NCI-H1436 (cell line): ENCODE measurements around the gene ITGAX.

Experiments
- DNase-seq: peaks from one replicate; lab custom pipeline; 2025; lab: John Stamatoyannopoulos, UW

ITGAX gene

DNA sequence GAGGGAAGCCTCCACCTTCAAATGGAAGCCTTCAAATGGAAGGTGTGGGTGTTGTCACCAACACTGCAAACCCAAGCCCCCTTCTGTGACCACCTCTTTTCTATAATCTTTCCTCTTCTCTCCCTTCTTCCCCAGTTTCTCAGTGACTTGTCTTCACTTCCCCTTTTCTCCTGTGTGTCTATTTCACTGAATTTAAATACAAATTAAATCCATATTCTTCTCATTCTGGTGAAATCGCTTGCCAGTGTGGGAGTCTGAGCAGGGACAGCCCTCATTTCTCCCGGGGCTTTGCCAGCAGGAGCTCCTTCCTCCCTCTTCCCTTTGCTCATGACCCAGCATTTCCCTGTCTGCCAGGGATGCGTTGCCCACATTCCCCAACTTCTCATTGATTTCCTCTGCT, 6.4 kb upstream of the ITGAX start:
- no peak for DNase-seq

DNA sequence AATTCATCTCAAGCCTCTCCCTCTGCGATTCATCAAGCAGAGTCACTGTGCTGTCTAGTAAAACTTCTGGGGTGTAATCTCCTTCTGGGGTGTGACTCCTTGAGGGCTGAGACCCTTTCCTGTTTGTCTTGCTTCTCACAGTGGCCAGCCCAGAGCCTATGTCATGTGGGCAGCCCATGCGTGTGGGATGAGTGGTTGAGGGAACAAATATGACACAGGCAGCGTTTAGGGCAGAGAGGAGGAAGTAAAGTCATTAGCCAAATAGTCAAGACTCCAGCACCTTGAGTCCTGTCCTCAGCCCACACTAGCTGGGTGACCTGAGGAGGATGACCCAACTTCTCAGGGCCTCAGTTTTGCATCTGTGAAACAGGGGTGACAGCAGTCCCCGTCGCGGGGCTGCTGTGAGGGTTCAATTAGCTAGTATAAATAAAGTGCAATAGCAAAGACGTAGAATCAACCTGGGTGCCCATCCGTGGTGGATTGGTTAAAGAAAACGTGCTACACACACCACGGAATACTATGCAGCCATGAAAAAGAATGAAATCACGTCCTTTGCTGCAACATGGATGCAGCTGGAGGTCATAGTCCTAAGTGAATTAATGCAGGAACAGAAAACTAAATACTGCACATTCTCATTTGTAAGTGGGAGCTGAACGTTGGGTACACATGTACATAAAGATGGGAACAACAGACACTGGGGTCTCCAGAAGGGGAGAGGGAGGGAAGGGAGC, 4.5 kb upstream of the ITGAX start:
- no peak for DNase-seq

DNA sequence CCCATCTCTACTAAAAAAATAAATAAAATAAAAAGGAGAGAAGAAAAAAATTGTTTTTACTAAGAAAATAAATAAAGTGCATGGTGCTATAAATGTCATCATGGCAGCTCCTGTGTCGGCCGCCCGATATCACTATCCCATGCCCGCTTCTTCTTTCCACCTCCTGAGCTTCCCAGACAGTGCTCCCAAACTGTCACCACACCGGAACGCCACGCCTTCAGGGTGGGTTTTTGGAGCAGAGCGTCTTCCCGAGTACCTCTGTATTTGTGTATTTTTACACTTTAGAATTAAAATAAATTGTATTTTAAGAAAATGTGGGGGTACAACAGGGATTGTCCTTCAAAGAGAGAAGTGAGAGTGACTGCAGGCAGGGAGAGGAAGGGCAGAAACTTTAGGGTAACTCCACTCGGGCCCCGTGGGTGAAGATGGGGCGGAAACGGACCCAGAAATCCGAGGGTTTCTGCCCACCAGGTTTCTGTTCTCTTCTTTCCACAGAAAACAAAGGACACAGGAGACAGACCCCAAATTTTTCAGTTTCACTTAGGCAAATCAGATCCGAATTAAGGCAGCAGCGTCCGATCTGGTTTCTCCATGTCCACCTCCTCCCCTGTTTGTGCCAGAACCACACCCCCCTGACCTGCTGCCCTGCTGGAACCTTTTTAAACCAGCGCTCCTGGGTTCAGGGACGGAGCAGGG, 3.6 kb upstream of the ITGAX start:
- no peak for DNase-seq

DNA sequence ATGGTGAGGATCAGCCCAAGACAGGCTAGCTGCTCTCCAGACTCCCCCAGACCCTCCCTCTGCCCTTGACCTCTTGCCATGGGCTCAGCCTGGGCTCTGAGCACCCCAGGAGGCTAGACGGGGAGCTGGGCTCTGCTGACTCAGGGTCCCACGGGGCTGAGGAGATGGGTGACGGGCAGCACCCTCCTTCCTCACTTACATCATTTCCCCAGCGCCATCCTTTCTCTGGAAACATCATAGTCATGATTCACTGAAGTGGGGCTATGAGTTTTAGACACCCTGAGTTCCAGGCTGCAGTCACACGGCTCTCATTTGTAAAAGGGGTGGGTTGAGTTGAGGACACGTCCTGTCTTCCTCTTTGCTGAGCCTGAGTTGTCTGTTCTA, 3.0 kb upstream of the ITGAX start:
- DNase-seq: no peak

- DNase-seq: no peak
Measured at GRCh38 chr16:31352376-31353115, 2.4 kb upstream of the ITGAX start.

GRCh38 chr16:31355431-31356100, 590 bp downstream of the ITGAX start:
- DNase-seq: no peak

DNA sequence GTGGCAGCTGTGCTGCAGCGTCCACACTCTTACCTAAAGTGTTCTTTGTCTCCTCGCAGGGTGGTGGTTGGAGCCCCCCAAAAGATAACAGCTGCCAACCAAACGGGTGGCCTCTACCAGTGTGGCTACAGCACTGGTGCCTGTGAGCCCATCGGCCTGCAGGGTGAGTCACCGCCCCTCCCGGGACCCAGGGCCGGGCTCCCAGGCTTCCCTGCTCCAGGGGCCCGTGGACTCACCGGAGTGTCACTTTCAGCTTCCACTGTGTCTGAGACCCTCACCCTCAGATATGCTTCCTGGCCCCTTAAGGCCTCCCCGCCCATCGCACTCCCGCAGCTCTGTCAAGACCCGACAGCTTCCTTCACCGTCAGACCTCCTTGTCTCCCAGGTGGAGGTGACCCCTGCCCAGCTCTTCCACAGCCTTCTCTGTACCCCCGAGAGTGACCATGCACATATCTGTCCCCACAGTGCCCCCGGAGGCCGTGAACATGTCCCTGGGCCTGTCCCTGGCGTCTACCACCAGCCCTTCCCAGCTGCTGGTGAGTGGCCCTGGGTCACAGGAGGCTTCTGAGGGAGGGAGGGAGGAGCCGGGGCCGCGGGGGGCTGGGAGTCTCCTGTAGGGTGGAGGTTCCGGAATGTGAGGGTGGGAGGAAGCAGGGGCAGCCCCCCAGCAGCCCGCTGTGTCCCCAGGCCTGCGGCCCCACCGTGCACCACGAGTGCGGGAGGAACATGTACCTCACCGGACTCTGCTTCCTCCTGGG, 1.8 kb downstream of the ITGAX start:
- no peak for DNase-seq

DNA sequence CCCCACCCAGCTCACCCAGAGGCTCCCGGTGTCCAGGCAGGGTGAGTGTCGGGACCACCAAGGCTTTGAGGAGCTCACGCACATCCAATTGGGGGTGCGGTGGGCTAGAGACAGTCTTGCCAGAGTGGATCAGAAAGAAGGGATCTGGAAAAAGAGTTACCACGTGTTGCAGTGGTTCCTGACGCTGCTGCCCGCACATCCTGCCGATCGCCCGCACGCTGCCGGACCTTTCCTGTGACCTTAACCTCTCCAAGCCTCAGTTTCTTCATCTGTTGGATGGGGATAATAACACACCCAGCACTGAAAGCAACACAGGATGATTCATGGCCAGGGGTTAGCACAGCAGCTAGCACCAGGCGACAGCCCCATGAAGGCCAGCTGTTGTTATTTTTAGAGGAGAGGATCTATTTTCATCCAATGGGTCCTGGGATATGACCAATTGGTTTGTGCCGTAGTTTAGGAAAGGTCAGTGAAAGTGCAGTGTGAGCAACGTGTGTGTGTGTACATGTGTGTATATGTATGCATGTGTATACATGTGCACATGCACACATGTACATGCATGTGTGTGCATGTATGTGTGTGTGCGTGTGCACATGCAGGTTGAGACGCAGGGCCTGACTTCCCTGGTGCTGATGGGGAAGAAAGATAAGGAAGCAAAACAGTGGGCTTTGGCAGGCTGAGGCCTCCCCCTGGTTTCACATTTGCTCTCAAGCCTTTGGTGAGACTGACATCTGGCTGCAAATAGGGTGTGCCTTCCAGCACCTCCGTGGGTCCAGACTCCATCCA, 2.5 kb downstream of the ITGAX start:
- no peak for DNase-seq

DNA sequence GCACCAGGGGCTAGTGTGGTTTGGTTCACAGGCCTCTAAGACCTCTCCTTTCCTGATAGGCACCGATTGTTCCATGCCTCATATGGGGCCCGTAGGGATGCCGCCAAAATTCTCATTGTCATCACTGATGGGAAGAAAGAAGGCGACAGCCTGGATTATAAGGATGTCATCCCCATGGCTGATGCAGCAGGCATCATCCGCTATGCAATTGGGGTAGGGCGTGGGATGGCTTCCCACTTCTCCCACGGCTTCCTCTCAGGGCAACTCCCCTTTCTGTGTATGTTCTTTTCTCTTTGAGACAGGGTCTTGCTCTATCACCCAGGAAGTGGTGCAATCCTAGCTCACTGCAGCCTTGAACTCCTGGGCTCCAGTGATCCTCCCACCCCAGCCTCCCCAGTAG, 5.3 kb downstream of the ITGAX start:
- no peak for DNase-seq

DNA sequence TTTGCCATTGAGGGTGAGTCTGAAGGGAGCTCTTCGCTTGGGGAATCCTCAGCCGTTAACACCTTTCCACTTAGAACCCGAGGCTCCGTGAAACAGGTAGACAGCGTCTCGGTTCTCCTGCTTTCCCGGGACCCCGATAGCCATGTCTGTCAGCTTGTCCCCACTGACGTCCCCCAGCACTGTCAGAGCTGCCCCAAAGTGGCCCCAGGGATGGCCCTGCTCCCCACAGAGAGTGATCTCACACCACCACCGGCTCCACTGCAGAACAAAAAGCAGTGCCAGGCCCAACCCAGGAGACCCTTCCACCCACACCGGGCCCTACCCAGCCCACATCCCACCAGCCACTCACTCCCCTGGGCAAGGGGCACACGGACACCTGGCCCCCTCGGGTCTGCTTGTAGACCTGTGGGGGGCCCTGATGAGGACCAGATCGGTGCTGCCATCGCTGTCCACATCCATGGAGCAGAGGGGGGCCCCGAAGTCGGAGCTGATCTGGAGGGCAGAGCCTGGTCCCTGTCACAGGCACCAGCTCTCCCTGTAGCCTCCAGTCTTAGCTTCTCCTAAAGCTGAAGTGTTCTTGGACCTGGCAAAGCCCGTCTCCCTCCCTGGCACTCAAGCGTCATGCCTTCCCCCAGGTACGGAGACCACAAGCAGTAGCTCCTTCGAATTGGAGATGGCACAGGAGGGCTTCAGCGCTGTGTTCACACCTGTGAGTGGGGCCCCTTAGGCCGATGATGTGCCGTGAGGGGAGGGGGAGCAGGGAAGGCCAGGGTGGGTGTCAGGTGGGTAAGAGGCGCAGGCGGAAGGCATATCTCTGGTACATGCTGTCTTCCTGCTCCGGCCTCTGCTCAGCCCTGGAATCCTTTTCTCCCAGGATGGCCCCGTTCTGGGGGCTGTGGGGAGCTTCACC, 6.5 kb downstream of the ITGAX start:
- no peak for DNase-seq

GRCh38 chr16:31362476-31363405, 7.8 kb downstream of the ITGAX start:
- no peak for DNase-seq

DNA sequence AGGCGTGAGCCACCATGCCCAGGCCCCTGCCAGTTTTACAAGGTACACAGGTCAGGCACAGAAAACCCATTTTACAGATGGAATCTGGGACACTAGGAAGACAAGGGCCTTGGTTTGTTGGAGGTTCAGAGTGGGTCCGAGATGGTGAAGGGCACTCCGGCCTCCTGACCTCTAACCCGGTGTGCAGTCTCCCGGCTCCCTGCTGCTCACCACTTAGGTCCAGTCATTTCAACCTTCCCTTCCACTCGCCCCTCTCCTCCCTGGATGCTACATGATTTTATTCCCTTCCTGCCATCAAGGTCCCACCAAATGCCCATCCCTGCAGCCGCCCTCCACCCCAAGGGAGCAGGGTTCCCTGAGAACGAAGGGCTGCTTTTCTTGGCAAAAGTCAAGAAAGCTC, 8.7 kb downstream of the ITGAX start:
- no peak for DNase-seq

- DNase-seq: no peak
Measured at GRCh38 chr16:31364421-31364820, 9.4 kb downstream of the ITGAX start.

DNA sequence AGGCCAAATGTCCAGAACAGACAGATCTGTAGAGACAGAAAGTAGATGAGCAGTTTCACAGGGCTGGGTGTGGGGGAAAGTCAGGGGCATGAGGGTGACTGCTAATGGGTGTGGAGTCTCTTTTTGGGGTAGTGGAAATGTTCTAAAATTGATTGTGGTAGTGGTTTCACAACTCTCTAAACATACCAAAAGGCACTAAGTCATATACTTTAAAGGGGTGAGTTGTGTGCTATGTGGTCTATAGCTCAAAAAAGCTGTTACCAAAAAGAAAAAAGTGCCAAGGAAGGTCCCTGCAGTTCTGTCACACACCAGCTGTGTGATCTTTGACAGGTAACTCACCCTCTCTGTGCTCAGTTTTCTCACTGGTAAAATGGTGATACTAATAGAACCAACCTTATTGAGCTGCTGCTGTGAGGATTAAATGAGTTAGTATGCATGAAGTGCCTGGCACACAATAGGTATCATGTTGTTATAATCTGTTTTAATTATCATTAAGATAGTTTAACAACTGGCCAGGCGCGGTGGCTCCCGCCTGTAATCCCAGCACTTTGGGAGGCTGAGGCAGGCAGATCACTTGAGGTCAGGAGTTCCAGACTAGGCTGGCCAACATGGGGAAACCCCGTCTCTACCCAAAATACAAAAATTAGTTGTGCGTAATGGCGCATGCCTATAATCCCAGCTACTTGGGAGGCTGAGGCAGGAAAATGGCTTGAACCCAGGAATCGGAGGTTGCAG, 10.3 kb downstream of the ITGAX start:
- DNase-seq: no peak

GRCh38 chr16:31367853-31368252, 12.9 kb downstream of the ITGAX start:
- DNase-seq: no peak

- DNase-seq: no peak
Measured at GRCh38 chr16:31371008-31371407, 16.0 kb downstream of the ITGAX start.

DNA sequence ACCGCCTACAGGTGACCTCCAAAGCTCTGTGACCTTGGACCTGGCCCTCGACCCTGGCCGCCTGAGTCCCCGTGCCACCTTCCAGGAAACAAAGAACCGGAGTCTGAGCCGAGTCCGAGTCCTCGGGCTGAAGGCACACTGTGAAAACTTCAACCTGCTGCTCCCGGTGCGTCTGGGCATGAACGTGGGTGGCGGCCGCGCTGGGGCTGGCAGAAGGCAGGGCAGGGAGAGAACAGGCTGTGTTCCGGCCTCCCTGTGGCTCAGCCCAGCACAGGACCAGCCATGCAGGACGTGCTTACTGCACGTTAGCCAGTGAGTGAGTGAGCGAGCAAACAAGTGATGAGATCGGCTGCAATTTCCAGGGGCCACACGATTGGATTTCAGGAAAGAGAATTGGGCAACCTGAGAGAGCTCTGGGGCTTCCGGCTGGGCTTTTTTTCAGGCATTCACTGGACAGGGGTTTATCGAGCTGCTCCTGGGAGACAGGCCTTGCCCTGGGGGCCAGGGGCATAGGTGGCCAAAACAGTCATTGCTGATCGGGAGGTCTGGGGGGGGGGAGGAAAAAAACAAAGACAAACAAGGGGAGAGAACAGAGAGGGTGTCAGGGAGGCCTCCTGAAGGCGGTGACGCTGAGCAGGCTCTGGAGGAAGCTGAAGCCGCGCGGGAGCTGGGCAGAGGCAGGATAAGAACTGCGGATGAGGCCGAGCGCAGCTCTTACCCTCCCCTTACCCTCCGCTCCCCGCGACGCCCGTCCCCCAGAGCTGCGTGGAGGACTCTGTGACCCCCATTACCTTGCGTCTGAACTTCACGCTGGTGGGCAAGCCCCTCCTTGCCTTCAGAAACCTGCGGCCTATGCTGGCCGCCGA, 16.9 kb downstream of the ITGAX start:
- no peak for DNase-seq
